Sigmoid colon (tissue), 4 donors: ENCODE measurements around the gene TCAIM.

Experiments used
- EP300 ChIP-seq, 4 donors: sonication (generic); formaldehyde crosslinking; IDR thresholded peaks; one replicate each; pipeline ENCODE4 v1.6.1; 2017; ENCODE audit warnings: antibody characterized with exemption in 4 of 4
- POLR2A ChIP-seq, 2 donors: fragments of 450-650 bp; IDR thresholded peaks; one replicate each; pipeline ENCODE4 v1.6.1; 2016; ENCODE audit warnings: antibody characterized with exemption in 2 of 2, mild to moderate bottlenecking in 2 of 2, moderate library complexity in 2 of 2
- POLR2AphosphoS5 ChIP-seq, 4 donors: sonication (generic); formaldehyde crosslinking; IDR thresholded peaks; one replicate each; pipeline ENCODE4 v1.6.1; 2017; ENCODE audit warnings: antibody characterized with exemption in 4 of 4
- TF ChIP-seq, protein P1 (sequence below), 4 experiments: fragments of 450-650 bp in 3 of 4; fragments of 200-600 bp in 1 of 4; IDR thresholded peaks; one replicate each; pipeline ENCODE4 v1.5.1; 2016 to 2019; ENCODE audit warnings: antibody characterized with exemption in 4 of 4, mild to moderate bottlenecking in 3 of 4, moderate library complexity in 2 of 4

DNA sequence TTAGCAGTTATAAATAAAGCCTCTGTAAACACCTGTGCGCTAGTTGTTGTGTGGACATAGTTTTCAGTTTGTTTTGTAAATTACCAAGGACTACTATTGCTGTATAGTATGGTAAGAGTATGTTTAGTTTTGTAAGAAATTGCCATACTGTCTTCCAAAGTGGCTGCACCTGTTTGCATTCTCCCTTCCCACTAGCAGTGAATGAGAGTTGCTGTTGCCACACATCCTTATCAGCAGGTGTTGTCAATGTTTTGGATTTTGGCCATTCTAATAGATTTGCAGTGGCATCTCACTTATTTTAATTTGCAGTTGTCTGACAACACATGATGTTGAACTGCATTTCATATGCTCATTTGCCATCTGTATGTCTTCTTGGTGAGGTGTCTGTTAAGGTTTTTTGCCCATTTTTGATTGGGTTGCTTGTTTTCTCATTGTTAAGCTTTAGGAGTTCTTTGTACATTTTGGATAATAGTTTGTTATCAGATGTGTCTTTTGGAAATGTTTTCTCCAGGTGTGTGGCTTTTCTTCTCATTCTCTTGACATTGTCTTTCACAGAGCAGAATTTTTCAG is 14.9 kb downstream of the TCAIM start:
- no peak for TF ChIP-seq POLR2AphosphoS5 (IDR thresholded peaks at IDR 0.05)
- TF ChIP-seq, protein P1, sequence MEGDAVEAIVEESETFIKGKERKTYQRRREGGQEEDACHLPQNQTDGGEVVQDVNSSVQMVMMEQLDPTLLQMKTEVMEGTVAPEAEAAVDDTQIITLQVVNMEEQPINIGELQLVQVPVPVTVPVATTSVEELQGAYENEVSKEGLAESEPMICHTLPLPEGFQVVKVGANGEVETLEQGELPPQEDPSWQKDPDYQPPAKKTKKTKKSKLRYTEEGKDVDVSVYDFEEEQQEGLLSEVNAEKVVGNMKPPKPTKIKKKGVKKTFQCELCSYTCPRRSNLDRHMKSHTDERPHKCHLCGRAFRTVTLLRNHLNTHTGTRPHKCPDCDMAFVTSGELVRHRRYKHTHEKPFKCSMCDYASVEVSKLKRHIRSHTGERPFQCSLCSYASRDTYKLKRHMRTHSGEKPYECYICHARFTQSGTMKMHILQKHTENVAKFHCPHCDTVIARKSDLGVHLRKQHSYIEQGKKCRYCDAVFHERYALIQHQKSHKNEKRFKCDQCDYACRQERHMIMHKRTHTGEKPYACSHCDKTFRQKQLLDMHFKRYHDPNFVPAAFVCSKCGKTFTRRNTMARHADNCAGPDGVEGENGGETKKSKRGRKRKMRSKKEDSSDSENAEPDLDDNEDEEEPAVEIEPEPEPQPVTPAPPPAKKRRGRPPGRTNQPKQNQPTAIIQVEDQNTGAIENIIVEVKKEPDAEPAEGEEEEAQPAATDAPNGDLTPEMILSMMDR (IDR thresholded peaks at IDR 0.05), result no peak
- TF ChIP-seq POLR2A (IDR thresholded peaks at IDR 0.05), result no peak
- no peak for TF ChIP-seq EP300 (IDR thresholded peaks at IDR 0.05)
